ENCODE results near the gene OSTC. TPM values are rescaled to one million over a fixed set of nuclear protein-coding genes. Genes with fewer than 3 reads are reported as not detected.

Gene OSTC
- total and polyA plus RNA-seq, 2 of the 13 experiments (the other 11 are each of a cell fraction or from before 2014, with no cell fraction given) = 208 to 380 TPM

- H3K9me3 ChIP-seq (ENCODE audit: low read length) = no peaks in the 10 kb centered on the region
- H3K4me1 ChIP-seq (ENCODE audit: insufficient read depth, low read length) = 0 out of 2 replicates have a peak, but pooled peaks cover 5% of the 10 kb centered on the region
- ATAC-seq = no peak
- BruUV-seq (replicated peaks) = no TSS peak
- TF ChIP-seq SNAPC2 (CRISPR knock-in tag; IDR thresholded peaks at IDR 0.05) (no peak), FOXP4 (CRISPR knock-in tag; IDR thresholded peaks at IDR 0.05) (no peak), NFAT5 (CRISPR knock-in tag; IDR thresholded peaks at IDR 0.05) (no peak)
- no peaks in the 10 kb centered on the region for H3K79me2 ChIP-seq (ENCODE audit: insufficient read depth, low read length)
- no peaks in the 10 kb centered on the region for H3K36me3 ChIP-seq (replicated peaks in 1 of 2; ENCODE audit: control insufficient read depth in 1 of 2, insufficient read depth in 2 of 2, low read length in 2 of 2)
- DNase-seq (ENCODE audit: low spot score) = no peak
- H2AFZ ChIP-seq (ENCODE audit: low read length) = no peak overlapping the region
- no peak overlapping the region for H3K4me2 ChIP-seq (ENCODE audit: low read depth, low read length)
- no peak overlapping the region for H3K27ac ChIP-seq (ENCODE audit: extremely low read length, insufficient read depth, low read length)
- ChIA-PET POLR2A (no interaction called here), CTCF (ENCODE audit: low intra/inter-chr PET ratio, low total read pairs) (no interaction called here)
- 6% methylated on average over 1 of the region's 1 CpG for WGBS (ENCODE audit: low lambda C conversion rate)
- intact Hi-C loops (cut with micrococcal nuclease; ENCODE audit: unreplicated experiment) (no loop called here), in situ Hi-C loops (cut with HindIII; ENCODE audit: extremely low pct_ligation_motif_present, low pct_unique_long_range_greater_than_20kb) (loop anchor here (25.0 kb wide), 1 partner anchor 717 kb away; no protein-coding TSS in a partner anchor)
- FAIRE-seq = no peak
- no peaks in the 10 kb centered on the region for H4K20me1 ChIP-seq (ENCODE audit: insufficient read depth, low read length)
- no peak overlapping the region for H3K9ac ChIP-seq (ENCODE audit: insufficient read depth, low read depth, low read length)
- no peaks in the 10 kb centered on the region for H3K27me3 ChIP-seq (ENCODE audit: control insufficient read depth in 1 of 2, insufficient read depth in 2 of 2, low read length in 2 of 2)
- no peak overlapping the region for H3K4me3 ChIP-seq (replicated peaks in 1 of 3; ENCODE audit: insufficient read depth in 1 of 3, low read depth in 2 of 3, low read length in 3 of 3)
These were observed 44.7 kb downstream of the OSTC start for GRCh38 chr4:108695062-108695461.

Measured in HepG2 (cell line).